Large intestine (tissue), 12 donors: ENCODE results near the gene F2RL1. TPM values are rescaled to one million over a fixed set of nuclear protein-coding genes. Genes with fewer than 3 reads are reported as not detected.
"Not testable (repeated sequence)": the region's sequence is repeated elsewhere in the genome, so short reads cannot be mapped to it uniquely, and the experiment has no call there.

Experiments used
- DNase-seq, 2 donors: peaks; one replicate each; pipeline versions ENCODE4 v3.0.0 to v3.0.0-alpha.2; 2013
- H3K27ac ChIP-seq: one replicate; pipeline ENCODE4 v1.5.1; 2013; ENCODE audit warnings: low read length
- H3K27me3 ChIP-seq: 2 replicates; pipeline ENCODE4 v1.6.1; 2013; ENCODE audit warnings: low read length; ENCODE audit not compliant: control insufficient read depth, insufficient read depth
- H3K36me3 ChIP-seq: 2 replicates; pipeline ENCODE4 v1.6.1; 2013; ENCODE audit warnings: low read length; ENCODE audit not compliant: control insufficient read depth, insufficient read depth
- H3K4me1 ChIP-seq: one replicate; pipeline ENCODE4 v1.6.1; 2013; ENCODE audit warnings: low read length; ENCODE audit not compliant: control insufficient read depth, insufficient read depth
- H3K4me3 ChIP-seq: one replicate; pipeline ENCODE4 v1.5.1; 2013; ENCODE audit warnings: low read length
- H3K9me3 ChIP-seq: one replicate; pipeline ENCODE4 v1.6.1; 2013; ENCODE audit warnings: mild to moderate bottlenecking, low read depth, low read length, moderate library complexity; ENCODE audit not compliant: control insufficient read depth
- WGBS: methylation state at CpG from one replicate; pipeline ENCODE4 v1.1.5; 2013; ENCODE audit warnings: low lambda C conversion rate; ENCODE audit not compliant: insufficient coverage; 5-methylcytosine and 5-hydroxymethylcytosine counted together
- long read RNA-seq, 11 donors: transcript quantifications; one replicate each; lab custom pipeline, GENCODE V29; 2026
- polyA plus RNA-seq: library from polyadenylated mRNA; unstranded; fragments of 120-200 nt; gene quantifications from one replicate; pipeline ENCODE4 v1.2.1, GENCODE V29; 2013

Gene F2RL1, protein sequence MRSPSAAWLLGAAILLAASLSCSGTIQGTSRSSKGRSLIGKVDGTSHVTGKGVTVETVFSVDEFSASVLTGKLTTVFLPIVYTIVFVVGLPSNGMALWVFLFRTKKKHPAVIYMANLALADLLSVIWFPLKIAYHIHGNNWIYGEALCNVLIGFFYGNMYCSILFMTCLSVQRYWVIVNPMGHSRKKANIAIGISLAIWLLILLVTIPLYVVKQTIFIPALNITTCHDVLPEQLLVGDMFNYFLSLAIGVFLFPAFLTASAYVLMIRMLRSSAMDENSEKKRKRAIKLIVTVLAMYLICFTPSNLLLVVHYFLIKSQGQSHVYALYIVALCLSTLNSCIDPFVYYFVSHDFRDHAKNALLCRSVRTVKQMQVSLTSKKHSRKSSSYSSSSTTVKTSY
- polyA plus RNA-seq: 76.0 TPM
- long read RNA-seq, donor 1, transcript F2RL1-201 (2 exons, 2,914 nt): major isoform, 21 of 21 reads
- long read RNA-seq, donor 1, partial matches to known transcripts: 0 of 21 reads
- long read RNA-seq, donor 1, other reads (novel, unspliced or antisense): 0 of 21 reads
- long read RNA-seq, donor 2, transcript F2RL1-201 (2 exons, 2,914 nt): major isoform, 46 of 46 reads
- long read RNA-seq, donor 2, partial matches to known transcripts: 0 of 46 reads
- long read RNA-seq, donor 2, other reads (novel, unspliced or antisense): 0 of 46 reads
- long read RNA-seq, donor 3, transcript F2RL1-201 (2 exons, 2,914 nt): major isoform, 61 of 89 reads
- long read RNA-seq, donor 3, partial matches to known transcripts: 27 of 89 reads
- long read RNA-seq, donor 3, other reads (novel, unspliced or antisense): 0 of 89 reads
- long read RNA-seq, donor 4, transcript F2RL1-201 (2 exons, 2,914 nt): major isoform, 6 of 6 reads
- long read RNA-seq, donor 4, partial matches to known transcripts: 0 of 6 reads
- long read RNA-seq, donor 4, other reads (novel, unspliced or antisense): 0 of 6 reads
- long read RNA-seq, donor 5, transcript F2RL1-201 (2 exons, 2,914 nt): major isoform, 18 of 43 reads
- long read RNA-seq, donor 5, partial matches to known transcripts: 24 of 43 reads
- long read RNA-seq, donor 5, other reads (novel, unspliced or antisense): 0 of 43 reads
- long read RNA-seq, donor 6, transcript F2RL1-201 (2 exons, 2,914 nt): major isoform, 32 of 59 reads
- long read RNA-seq, donor 6, partial matches to known transcripts: 27 of 59 reads
- long read RNA-seq, donor 6, other reads (novel, unspliced or antisense): 0 of 59 reads
- long read RNA-seq, donor 7, transcript F2RL1-201 (2 exons, 2,914 nt): major isoform, 9 of 9 reads
- long read RNA-seq, donor 7, partial matches to known transcripts: 0 of 9 reads
- long read RNA-seq, donor 7, other reads (novel, unspliced or antisense): 0 of 9 reads
- long read RNA-seq, donor 8, transcript F2RL1-201 (2 exons, 2,914 nt): major isoform, 44 of 137 reads
- long read RNA-seq, donor 8, partial matches to known transcripts: 92 of 137 reads
- long read RNA-seq, donor 8, other reads (novel, unspliced or antisense): 0 of 137 reads
- long read RNA-seq, donor 9, transcript F2RL1-201 (2 exons, 2,914 nt): major isoform, 36 of 36 reads
- long read RNA-seq, donor 9, partial matches to known transcripts: 0 of 36 reads
- long read RNA-seq, donor 9, other reads (novel, unspliced or antisense): 0 of 36 reads
- long read RNA-seq, donor 10, transcript F2RL1-201 (2 exons, 2,914 nt): major isoform, 37 of 89 reads
- long read RNA-seq, donor 10, partial matches to known transcripts: 52 of 89 reads
- long read RNA-seq, donor 10, other reads (novel, unspliced or antisense): 0 of 89 reads
- long read RNA-seq, donor 11, transcript F2RL1-201 (2 exons, 2,914 nt): major isoform, 19 of 40 reads
- long read RNA-seq, donor 11, partial matches to known transcripts: 20 of 40 reads
- long read RNA-seq, donor 11, other reads (novel, unspliced or antisense): 0 of 40 reads

DNA sequence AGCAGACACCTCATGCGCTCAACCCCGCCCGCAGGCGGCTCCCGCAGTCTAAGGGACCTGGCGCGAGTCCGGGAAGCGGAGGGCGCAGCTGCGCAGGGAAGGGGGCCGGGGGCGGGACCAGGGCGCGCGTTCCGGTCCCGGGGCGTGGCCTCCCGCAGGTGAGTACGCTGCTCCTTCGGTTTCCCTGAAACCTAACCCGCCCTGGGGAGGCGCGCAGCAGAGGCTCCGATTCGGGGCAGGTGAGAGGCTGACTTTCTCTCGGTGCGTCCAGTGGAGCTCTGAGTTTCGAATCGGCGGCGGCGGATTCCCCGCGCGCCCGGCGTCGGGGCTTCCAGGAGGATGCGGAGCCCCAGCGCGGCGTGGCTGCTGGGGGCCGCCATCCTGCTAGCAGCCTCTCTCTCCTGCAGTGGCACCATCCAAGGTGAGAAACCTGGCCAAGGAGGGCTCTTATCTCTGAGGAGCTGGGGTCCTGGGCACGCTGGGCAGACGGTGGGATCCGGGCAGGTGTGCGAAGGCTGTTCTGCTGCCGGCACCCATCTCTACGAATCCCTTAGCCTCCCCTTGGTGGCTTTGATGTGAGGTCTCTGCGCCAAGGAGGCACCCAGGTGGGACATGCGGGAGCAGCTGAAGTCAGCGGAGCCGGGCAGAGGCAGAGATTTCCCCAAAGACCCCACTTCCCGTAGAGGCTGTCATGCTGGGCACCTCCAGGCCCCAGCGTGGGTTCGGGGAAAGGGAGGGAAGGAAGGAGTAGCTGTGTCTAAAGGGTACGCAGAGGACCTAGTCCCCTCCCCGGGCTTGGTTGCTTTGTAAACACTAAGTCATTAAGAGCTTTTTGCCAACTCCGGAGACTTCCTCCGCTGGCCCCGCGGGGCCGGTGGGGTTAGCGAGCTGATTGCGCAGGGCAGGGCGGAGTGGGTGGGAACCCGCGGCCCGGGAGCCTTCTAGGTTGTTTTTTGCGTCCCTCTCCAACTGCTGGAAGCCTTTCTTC, at the start of gene F2RL1:
F2RL1 (plus strand) TSS at position 187 of the 988 bp plus-strand sequence; CDS start at position 340, 153 bp downstream.
- no CpG with 5 or more reads among the region's 72 CpGs for WGBS
- Histone ChIP-seq H3K9me3 (no peaks in the 10 kb centered on the region), H3K27ac (peak within 1 kb of the TSS; percentile 100), H3K27me3 (peaks cover 13% of the 10 kb centered on the region), H3K4me1 (peaks cover 10% of the 10 kb centered on the region), H3K4me3 (peak within 1 kb of the TSS; percentile 94), H3K36me3 (no peaks in the 10 kb centered on the region)
- DNase-seq: peak; percentile 97 to 98

DNA sequence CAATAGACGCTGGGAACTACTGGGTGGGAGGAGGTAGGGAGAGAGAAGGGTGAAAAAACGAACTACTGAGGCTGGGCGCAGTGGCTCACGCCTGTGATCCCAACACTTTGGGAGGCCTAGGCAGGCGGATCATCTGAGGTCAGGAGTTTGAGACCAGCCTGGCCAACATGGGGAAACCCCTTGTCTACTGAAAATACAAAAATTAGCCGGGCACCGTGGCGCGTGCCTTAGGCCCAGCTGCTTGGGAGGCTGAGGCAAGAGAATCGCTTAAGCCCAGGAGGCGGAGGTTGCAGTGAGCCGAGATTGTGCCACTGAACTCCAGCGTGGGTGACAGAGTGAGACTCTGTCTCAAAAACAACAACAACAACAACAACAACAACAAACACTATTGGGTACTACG, 47.8 kb upstream of the F2RL1 start:
- no CpG with 5 or more reads among the region's 14 CpGs for WGBS
- not testable (repeated sequence) for H3K27ac ChIP-seq, H3K27me3 ChIP-seq, H3K4me1 ChIP-seq, H3K9me3 ChIP-seq, H3K36me3 ChIP-seq, H3K4me3 ChIP-seq, DNase-seq

DNA sequence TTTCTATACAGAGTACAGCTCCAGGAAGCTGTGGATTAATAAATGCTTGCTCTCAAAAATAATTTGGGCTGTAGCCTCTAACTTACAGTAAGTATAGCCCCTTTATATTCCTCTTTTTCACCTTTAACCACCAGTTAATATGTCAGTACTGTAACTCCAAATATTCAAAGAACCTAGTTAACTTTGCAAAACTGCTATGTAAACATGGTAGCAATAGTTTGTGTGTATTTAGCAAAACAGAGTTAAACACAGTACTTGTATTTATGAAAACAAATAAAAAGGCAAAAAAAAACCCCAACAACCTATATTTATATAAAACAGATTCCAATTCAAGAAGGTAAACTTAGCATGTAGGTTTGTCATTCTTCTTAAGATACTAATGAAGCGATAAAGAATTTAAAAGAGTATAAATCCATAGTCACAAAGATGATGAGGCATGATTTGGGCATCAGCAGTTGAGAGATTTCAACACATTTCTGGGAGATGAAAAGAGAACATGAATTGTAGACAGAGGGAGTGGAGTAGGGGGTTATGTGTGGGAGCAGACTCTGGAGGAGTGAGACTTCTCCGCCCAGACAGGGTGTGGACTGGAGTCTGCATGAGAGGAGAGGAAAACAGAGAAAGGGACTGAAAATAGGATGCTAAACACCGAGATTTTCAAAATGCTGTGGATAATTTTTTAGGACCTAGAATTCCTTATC, 47.0 kb upstream of the F2RL1 start:
- no peak overlapping the region for H3K27ac ChIP-seq
- no peak overlapping the region for H3K4me3 ChIP-seq
- H3K9me3 ChIP-seq: no peaks in the 10 kb centered on the region
- no peaks in the 10 kb centered on the region for H3K36me3 ChIP-seq
- no peaks in the 10 kb centered on the region for H3K27me3 ChIP-seq
- no peak for DNase-seq
- WGBS: 70% methylated on average over 3 of the region's 3 CpGs
- peaks cover 3% of the 10 kb centered on the region for H3K4me1 ChIP-seq

DNA sequence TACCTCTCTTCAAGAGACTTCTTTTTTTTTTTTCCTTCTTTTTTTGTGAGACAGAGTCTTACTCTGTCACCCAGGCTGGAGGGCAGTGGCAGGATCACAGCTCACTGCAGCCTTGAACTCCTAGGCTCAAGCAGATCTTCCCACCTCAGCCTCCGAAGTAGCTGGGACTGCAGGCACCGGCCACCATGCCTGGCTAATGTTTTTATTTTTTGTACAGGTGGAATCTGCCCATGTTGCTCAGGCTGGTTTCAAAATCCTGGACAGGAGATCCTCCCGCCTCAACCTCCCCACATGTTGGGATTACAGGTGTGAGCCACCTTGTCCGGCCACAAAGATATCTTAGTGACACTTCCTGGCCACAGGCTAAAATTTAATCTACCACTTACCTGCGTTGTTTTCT, 42.9 kb upstream of the F2RL1 start:
- Histone ChIP-seq H3K27ac (no peak overlapping the region), H3K4me1 (peaks cover 3% of the 10 kb centered on the region), H3K9me3 (no peaks in the 10 kb centered on the region), H3K36me3 (no peaks in the 10 kb centered on the region), H3K27me3 (no peaks in the 10 kb centered on the region), H3K4me3 (no peak overlapping the region)
- WGBS: 100% methylated on average over 1 of the region's 5 CpGs
- no peak for DNase-seq

DNA sequence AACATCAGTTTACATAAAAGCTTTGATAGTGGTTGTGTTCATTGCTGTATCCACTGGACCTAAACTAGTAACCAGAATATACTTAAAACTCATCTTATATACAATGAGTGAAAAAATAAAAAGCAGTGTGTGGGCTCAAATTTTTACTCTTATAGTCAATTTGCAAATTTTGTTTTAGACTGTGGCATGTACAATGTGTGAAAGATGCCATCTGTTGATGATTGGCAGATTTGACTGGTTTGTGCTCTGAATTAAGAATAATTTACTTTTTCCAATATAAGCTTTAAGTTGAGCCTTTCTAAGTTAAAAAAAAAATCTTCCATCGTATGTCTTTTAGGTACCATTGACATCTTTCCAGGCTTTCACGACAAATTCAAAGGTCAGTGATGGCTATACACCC, 42.4 kb upstream of the F2RL1 start:
- H3K9me3 ChIP-seq: no peaks in the 10 kb centered on the region
- WGBS: 92% methylated on average over 2 of the region's 2 CpGs

DNA sequence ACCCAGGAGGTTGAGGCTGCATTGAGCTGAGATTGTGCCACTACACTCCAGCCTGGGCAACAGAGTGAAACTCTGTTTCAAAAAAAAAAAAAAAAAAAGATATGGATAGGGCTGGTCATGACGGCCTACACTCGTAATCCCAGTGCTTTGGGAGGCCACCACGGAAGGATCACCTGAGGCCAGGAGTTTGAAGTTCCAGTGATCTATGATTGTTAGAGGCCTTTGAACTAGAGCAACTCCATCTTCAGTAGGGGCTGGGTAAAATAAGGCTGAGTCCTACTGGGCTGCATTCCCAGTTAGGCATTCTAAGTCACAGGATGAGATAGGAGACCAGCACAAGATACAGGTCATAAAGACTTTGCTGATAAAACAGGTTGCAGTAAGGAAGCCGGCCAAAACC, 38.2 kb upstream of the F2RL1 start:
- H3K4me3 ChIP-seq, H3K36me3 ChIP-seq, H3K27me3 ChIP-seq, H3K9me3 ChIP-seq: not testable (repeated sequence)
- peak; percentile 57 to 60 for DNase-seq
- peaks cover 13% of the 10 kb centered on the region for H3K4me1 ChIP-seq
- no CpG with 5 or more reads among the region's 4 CpGs for WGBS
- peak overlapping the region; percentile 33 for H3K27ac ChIP-seq

More for the DNA sequence above, 42.4 kb upstream of the F2RL1 start:
- Histone ChIP-seq H3K27me3 (no peaks in the 10 kb centered on the region), H3K4me1 (peaks cover 3% of the 10 kb centered on the region), H3K4me3 (no peak overlapping the region), H3K27ac (no peak overlapping the region), H3K36me3 (no peaks in the 10 kb centered on the region)
- DNase-seq: no peak

DNA sequence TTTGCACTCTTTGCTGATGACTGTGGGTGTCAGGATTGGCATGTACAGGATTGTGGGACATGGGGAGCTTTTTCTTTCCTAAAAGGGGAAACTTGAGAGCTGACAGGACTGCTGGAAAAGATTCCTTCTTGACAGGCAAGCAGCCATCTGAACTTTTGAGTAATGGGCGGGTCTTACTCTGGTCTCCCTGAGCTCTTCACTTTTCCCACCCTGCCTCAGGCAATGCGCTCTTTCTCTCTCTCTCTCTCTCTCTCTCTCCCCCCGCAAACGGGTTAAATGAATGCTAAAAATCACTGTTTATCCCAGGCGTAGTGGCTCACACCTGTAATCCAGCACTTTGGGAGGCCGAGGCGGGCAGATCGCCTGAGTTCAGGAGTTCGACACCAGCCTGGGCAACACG, 37.1 kb upstream of the F2RL1 start:
- H3K4me1 ChIP-seq: peaks cover 18% of the 10 kb centered on the region
- no peak for DNase-seq

DNA sequence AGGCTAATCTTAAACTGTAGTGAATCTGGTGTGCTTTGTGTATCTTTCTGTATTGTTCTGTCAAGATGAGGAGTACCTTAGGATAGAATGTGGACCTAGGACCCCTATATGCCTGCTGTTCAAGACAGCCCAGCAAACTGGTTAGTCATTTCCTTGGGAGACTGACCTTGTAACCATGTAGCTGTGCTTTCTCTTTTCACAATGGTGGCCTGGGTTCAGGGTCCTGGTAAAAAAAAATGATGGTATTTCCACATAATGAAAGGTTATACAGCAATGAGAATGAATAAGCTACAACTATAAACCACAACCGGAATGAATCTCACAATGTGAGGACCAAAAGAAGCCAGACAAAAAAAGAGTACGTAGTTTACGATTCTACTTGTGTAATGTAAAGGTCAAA, 36.4 kb upstream of the F2RL1 start:
- no peaks in the 10 kb centered on the region for H3K9me3 ChIP-seq
- 83% methylated on average over 1 of the region's 3 CpGs for WGBS
- H3K27ac ChIP-seq: no peak overlapping the region
- peaks cover 24% of the 10 kb centered on the region for H3K4me1 ChIP-seq
- no peaks in the 10 kb centered on the region for H3K36me3 ChIP-seq
- no peak overlapping the region for H3K4me3 ChIP-seq
- H3K27me3 ChIP-seq: no peaks in the 10 kb centered on the region
- DNase-seq: peak; percentile 20 to 64

More for the DNA sequence above, 37.1 kb upstream of the F2RL1 start:
- Histone ChIP-seq H3K27me3 (no peaks in the 10 kb centered on the region), H3K27ac (no peak overlapping the region), H3K4me3 (no peak overlapping the region), H3K9me3 (no peaks in the 10 kb centered on the region), H3K36me3 (no peaks in the 10 kb centered on the region)
- no CpG with 5 or more reads among the region's 10 CpGs for WGBS
